Measurements from ENCODE around the gene SPON2.

SPON2 gene

GRCh38 chr4:1193206-1194009 is 21.0 kb upstream of the SPON2 start:
- DNase-seq = no peak

- no peak for DNase-seq
Measured at GRCh38 chr4:1192493-1193205, 20.3 kb upstream of the SPON2 start.

GRCh38 chr4:1192091-1192492 is 19.7 kb upstream of the SPON2 start:
- no peak for DNase-seq

- DNase-seq = no peak
Measured at GRCh38 chr4:1191621-1192020, 19.2 kb upstream of the SPON2 start.

- no peak for DNase-seq
Measured at GRCh38 chr4:1187182-1187581, 14.8 kb upstream of the SPON2 start.

GRCh38 chr4:1183985-1184773 is 11.8 kb upstream of the SPON2 start:
- no peak for DNase-seq

GRCh38 chr4:1182313-1182712 is 9.9 kb upstream of the SPON2 start:
- DNase-seq = no peak

GRCh38 chr4:1180663-1181062 is 8.3 kb upstream of the SPON2 start:
- no peak for DNase-seq

GRCh38 chr4:1179976-1180375 is 7.6 kb upstream of the SPON2 start:
- no peak for DNase-seq

GRCh38 chr4:1179089-1179441 is 6.7 kb upstream of the SPON2 start:
- DNase-seq = no peak

- DNase-seq = no peak
Measured at GRCh38 chr4:1178300-1179088, 6.1 kb upstream of the SPON2 start.

GRCh38 chr4:1177274-1178141 is 5.1 kb upstream of the SPON2 start:
- DNase-seq = no peak

GRCh38 chr4:1176398-1177273 is 4.3 kb upstream of the SPON2 start:
- DNase-seq = no peak

GRCh38 chr4:1175635-1176229 is 3.3 kb upstream of the SPON2 start:
- DNase-seq = no peak

- DNase-seq = no peak
Measured at GRCh38 chr4:1174941-1175634, 2.7 kb upstream of the SPON2 start.

- no peak for DNase-seq
Measured at GRCh38 chr4:1172971-1173757, 781 bp upstream of the SPON2 start.

- no peak for DNase-seq
Measured at GRCh38 chr4:1171311-1172227, 814 bp downstream of the SPON2 start.

- DNase-seq = no peak
Measured at GRCh38 chr4:1170976-1171310, 1.4 kb downstream of the SPON2 start.
